WTC11 (cell line): ENCODE measurements around the gene ACHE. TPM values are rescaled to one million over a fixed set of nuclear protein-coding genes. Genes with fewer than 3 reads are reported as not detected.

Experiments used
- ATAC-seq: fragments of 200-7000 bp; cut with Tn5 transposase; 2 replicates; pipeline ENCODE4 v1.10.0; 2021; ENCODE audit warnings: mild to moderate bottlenecking, moderate library complexity
- CTCF ChIA-PET: fragments of 300-600 bp; sonication (Branson Sonifier 250); formaldehyde crosslinking; loops from one replicate; lab custom pipeline; 2021; ENCODE audit warnings: antibody characterized with exemption; lab: Charles Lee
- POLR2A ChIA-PET: fragments of 350-600 bp; sonication (Branson Sonifier 250); formaldehyde crosslinking; loops from one replicate; lab custom pipeline; 2021; ENCODE audit warnings: antibody characterized with exemption; lab: Charles Lee
- DNase-seq: peaks from one replicate; pipeline ENCODE4 v3.0.0; 2021; ENCODE audit warnings: low spot score
- H3K27ac Mint-ChIP-seq: 2 replicates; pipeline ENCODE4 v1.8.0; 2021; ENCODE audit warnings: mixed read lengths
- H3K27me3 Mint-ChIP-seq: 2 replicates; pipeline ENCODE4 v1.8.0; 2021; ENCODE audit warnings: low read depth, mild to moderate bottlenecking, moderate library complexity, mixed read lengths
- H3K36me3 Mint-ChIP-seq: 2 replicates; pipeline ENCODE4 v1.8.0; 2021; ENCODE audit warnings: mixed read lengths
- H3K4me1 Mint-ChIP-seq: 2 replicates; pipeline ENCODE4 v1.8.0; 2022; ENCODE audit warnings: mixed read lengths
- H3K4me3 Mint-ChIP-seq: 2 replicates; pipeline ENCODE4 v1.8.0; 2021; ENCODE audit warnings: mild to moderate bottlenecking, moderate library complexity, mixed read lengths
- H3K9me3 Mint-ChIP-seq: 2 replicates; pipeline ENCODE4 v1.8.0; 2021; ENCODE audit warnings: mixed read lengths
- ATF2 ChIP-seq: sonication (generic); formaldehyde crosslinking; IDR thresholded peaks from 2 replicates; pipeline ENCODE4 v1.8.1; 2022; ENCODE audit warnings: low read depth, missing genetic modification reagents, borderline replicate concordance
- ATF3 ChIP-seq: sonication (generic); formaldehyde crosslinking; conservative IDR thresholded peaks from 2 replicates; pipeline ENCODE4 v1.8.1; 2022; ENCODE audit warnings: mild to moderate bottlenecking, missing genetic modification reagents
- CREM ChIP-seq: sonication (generic); formaldehyde crosslinking; IDR thresholded peaks from 2 replicates; pipeline ENCODE4 v1.8.1; 2022; ENCODE audit warnings: mild to moderate bottlenecking, missing genetic modification reagents, moderate library complexity
- E2F5 ChIP-seq: sonication (generic); formaldehyde crosslinking; IDR thresholded peaks from 2 replicates; pipeline ENCODE4 v1.8.1; 2022; ENCODE audit warnings: mild to moderate bottlenecking, moderate library complexity, missing genetic modification reagents
- ESRRA ChIP-seq: sonication (generic); formaldehyde crosslinking; IDR thresholded peaks from 2 replicates; pipeline ENCODE4 v1.8.1; 2022; ENCODE audit warnings: mild to moderate bottlenecking, missing genetic modification reagents, borderline replicate concordance
- ETV6 ChIP-seq: sonication (generic); formaldehyde crosslinking; IDR thresholded peaks from 2 replicates; pipeline ENCODE4 v1.8.1; 2022; ENCODE audit warnings: mild to moderate bottlenecking, missing genetic modification reagents
- IRF1 ChIP-seq: sonication (generic); formaldehyde crosslinking; IDR thresholded peaks from 2 replicates; pipeline ENCODE4 v1.8.0; 2023; ENCODE audit warnings: missing genetic modification reagents
- IRF2 ChIP-seq: sonication (generic); formaldehyde crosslinking; IDR thresholded peaks from 2 replicates; pipeline ENCODE4 v1.8.0; 2022; ENCODE audit warnings: low read depth, missing genetic modification reagents, borderline replicate concordance
- NFYB ChIP-seq: sonication (generic); formaldehyde crosslinking; conservative IDR thresholded peaks from 2 replicates; pipeline ENCODE4 v1.8.0; 2022; ENCODE audit warnings: low read depth, missing genetic modification reagents
- NR2C2 ChIP-seq: sonication (generic); formaldehyde crosslinking; IDR thresholded peaks from 2 replicates; pipeline ENCODE4 v1.8.0; 2022; ENCODE audit warnings: mild to moderate bottlenecking, missing genetic modification reagents
- PRDM15 ChIP-seq: sonication (generic); formaldehyde crosslinking; IDR thresholded peaks from 2 replicates; pipeline ENCODE4 v1.8.0; 2022; ENCODE audit warnings: missing genetic modification reagents
- SMAD3 ChIP-seq: sonication (generic); formaldehyde crosslinking; IDR thresholded peaks from 2 replicates; pipeline ENCODE4 v1.8.0; 2022; ENCODE audit warnings: missing genetic modification reagents, mild to moderate bottlenecking, borderline replicate concordance
- SP1 ChIP-seq: sonication (generic); formaldehyde crosslinking; conservative IDR thresholded peaks from 2 replicates; pipeline ENCODE4 v1.8.1; 2022; ENCODE audit warnings: missing genetic modification reagents
- TCF7 ChIP-seq: sonication (generic); formaldehyde crosslinking; IDR thresholded peaks from 2 replicates; pipeline ENCODE4 v1.8.0; 2022; ENCODE audit warnings: mild to moderate bottlenecking, low read depth, missing genetic modification reagents, moderate library complexity
- TEAD4 ChIP-seq: sonication (generic); formaldehyde crosslinking; IDR thresholded peaks from 2 replicates; pipeline ENCODE4 v1.8.0; 2022; ENCODE audit warnings: mild to moderate bottlenecking, missing genetic modification reagents
- total RNA-seq: library from RNA; stranded (reverse); gene quantifications from 3 replicates; pipeline ENCODE4 v1.2.3, GENCODE V29; 2021
- TF ChIP-seq, protein P1 (sequence below): fragments of 250-450 bp; sonication (Bioruptor Pico); IDR thresholded peaks from 2 replicates; pipeline ENCODE4 v1.9.0; 2021; ENCODE audit warnings: mild to moderate bottlenecking, borderline replicate concordance
- TF ChIP-seq, protein P2 (sequence below): sonication (generic); formaldehyde crosslinking; IDR thresholded peaks from 2 replicates; pipeline ENCODE4 v1.8.1; 2023; ENCODE audit warnings: mild to moderate bottlenecking, missing genetic modification reagents, moderate library complexity
- TF ChIP-seq, protein P3 (sequence below): sonication (generic); formaldehyde crosslinking; IDR thresholded peaks from 2 replicates; pipeline ENCODE4 v1.8.1; 2023; ENCODE audit warnings: mild to moderate bottlenecking, missing genetic modification reagents, moderate library complexity

Gene ACHE
- total RNA-seq, 1 experiment from 2014 or later, result 7.7 TPM

DNA sequence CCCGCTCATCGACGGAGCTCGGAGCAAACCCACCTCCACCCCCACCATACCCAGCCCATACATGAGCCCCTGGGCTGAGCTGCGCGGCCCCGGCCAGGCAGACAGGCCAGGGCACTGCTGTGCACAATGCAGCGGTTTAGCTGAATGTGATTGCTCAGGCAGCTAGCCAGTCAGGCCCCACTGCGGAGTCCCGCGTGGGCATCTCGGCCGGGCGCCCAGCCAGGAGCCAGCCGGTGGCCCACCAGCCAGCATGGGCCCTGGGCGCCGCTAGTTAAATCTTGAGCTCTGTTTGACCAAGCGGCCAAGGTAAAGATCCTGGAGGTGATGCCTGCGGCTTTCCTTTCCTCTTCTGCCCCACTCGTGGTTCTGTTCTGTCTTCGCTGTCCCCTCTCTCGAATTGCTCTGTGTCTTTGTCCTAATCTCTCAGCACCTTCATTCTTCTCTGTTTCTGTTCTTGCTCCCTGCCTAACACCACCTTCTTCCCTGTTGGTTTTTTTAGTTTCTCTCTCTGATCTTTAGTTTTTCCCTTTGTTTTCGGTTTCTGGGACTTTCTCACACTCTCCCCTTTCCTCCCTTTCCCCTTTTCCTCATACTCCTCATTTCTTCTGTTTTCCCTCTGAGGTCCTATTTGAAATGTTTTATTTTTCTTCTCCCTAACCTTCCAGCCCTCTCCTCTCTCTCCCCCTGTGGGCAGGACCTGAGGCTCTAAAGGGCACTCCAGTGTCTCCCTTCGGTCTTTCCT lies 12.7 kb downstream of the ACHE start:
- ATAC-seq, result no peak
- Mint-ChIP-seq H3K4me1 (peaks cover 24% of the 10 kb centered on the region), H3K9me3 (no peaks in the 10 kb centered on the region), H3K27me3 (no peaks in the 10 kb centered on the region), H3K27ac (peak overlapping the region; percentile 85), H3K4me3 (no peak overlapping the region), H3K36me3 (peaks cover 92% of the 10 kb centered on the region)
- ChIA-PET CTCF (interaction anchor here (0.6 to 0.7 kb wide), 2 partner anchors 55 to 334 kb away, joined by 3 read pairs; partner anchors contain the start of gene EPHB4), POLR2A (no interaction called here)
- TF ChIP-seq, protein P1, sequence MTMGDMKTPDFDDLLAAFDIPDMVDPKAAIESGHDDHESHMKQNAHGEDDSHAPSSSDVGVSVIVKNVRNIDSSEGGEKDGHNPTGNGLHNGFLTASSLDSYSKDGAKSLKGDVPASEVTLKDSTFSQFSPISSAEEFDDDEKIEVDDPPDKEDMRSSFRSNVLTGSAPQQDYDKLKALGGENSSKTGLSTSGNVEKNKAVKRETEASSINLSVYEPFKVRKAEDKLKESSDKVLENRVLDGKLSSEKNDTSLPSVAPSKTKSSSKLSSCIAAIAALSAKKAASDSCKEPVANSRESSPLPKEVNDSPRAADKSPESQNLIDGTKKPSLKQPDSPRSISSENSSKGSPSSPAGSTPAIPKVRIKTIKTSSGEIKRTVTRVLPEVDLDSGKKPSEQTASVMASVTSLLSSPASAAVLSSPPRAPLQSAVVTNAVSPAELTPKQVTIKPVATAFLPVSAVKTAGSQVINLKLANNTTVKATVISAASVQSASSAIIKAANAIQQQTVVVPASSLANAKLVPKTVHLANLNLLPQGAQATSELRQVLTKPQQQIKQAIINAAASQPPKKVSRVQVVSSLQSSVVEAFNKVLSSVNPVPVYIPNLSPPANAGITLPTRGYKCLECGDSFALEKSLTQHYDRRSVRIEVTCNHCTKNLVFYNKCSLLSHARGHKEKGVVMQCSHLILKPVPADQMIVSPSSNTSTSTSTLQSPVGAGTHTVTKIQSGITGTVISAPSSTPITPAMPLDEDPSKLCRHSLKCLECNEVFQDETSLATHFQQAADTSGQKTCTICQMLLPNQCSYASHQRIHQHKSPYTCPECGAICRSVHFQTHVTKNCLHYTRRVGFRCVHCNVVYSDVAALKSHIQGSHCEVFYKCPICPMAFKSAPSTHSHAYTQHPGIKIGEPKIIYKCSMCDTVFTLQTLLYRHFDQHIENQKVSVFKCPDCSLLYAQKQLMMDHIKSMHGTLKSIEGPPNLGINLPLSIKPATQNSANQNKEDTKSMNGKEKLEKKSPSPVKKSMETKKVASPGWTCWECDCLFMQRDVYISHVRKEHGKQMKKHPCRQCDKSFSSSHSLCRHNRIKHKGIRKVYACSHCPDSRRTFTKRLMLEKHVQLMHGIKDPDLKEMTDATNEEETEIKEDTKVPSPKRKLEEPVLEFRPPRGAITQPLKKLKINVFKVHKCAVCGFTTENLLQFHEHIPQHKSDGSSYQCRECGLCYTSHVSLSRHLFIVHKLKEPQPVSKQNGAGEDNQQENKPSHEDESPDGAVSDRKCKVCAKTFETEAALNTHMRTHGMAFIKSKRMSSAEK (CRISPR knock-in tag), result no peak
- TF ChIP-seq IRF2 (no peak), TEAD4 (CRISPR knock-in tag) (no peak), NR2C2 (CRISPR knock-in tag) (no peak), CREM (CRISPR knock-in tag) (no peak), PRDM15 (CRISPR knock-in tag) (no peak), ATF3 (CRISPR knock-in tag) (no peak), IRF1 (CRISPR knock-in tag) (no peak), ATF2 (no peak), SMAD3 (no peak), TCF7 (no peak)
- TF ChIP-seq, protein P2, sequence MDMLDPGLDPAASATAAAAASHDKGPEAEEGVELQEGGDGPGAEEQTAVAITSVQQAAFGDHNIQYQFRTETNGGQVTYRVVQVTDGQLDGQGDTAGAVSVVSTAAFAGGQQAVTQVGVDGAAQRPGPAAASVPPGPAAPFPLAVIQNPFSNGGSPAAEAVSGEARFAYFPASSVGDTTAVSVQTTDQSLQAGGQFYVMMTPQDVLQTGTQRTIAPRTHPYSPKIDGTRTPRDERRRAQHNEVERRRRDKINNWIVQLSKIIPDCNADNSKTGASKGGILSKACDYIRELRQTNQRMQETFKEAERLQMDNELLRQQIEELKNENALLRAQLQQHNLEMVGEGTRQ, result no peak
- no peak for DNase-seq

DNA sequence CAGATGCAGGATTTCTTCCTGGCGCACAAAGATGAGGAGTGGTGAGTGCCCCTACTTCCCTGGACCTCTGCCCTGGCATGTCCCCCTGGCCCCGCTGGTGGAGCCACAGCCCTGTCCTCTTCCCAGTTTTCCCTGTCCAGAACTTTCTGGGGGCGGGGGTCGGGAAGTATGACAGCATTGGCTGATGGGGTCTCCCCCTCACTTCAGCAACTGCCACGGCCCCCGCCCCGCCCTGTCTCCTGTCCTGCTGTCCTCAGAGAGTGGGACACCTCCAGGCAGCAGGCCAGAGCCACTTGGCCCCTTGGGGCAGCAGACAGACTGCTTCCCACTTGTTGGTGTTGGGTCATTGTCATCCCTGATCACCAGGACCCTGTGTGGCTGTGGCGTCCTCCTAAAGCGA lies 13.5 kb downstream of the ACHE start:
- no peak overlapping the region for H3K4me3 Mint-ChIP-seq

More for the DNA sequence above, 13.5 kb downstream of the ACHE start:
- ChIA-PET POLR2A (no interaction called here), CTCF (no interaction called here)
- H3K27ac Mint-ChIP-seq, result peak overlapping the region; percentile 68
- H3K9me3 Mint-ChIP-seq, result no peaks in the 10 kb centered on the region
- TF ChIP-seq ETV6 (no peak), NFYB (CRISPR knock-in tag) (no peak), E2F5 (CRISPR knock-in tag) (no peak), SP1 (CRISPR knock-in tag) (no peak), SMAD3 (no peak), ESRRA (CRISPR knock-in tag) (no peak)
- TF ChIP-seq, protein P3, sequence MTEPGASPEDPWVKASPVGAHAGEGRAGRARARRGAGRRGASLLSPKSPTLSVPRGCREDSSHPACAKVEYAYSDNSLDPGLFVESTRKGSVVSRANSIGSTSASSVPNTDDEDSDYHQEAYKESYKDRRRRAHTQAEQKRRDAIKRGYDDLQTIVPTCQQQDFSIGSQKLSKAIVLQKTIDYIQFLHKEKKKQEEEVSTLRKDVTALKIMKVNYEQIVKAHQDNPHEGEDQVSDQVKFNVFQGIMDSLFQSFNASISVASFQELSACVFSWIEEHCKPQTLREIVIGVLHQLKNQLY (CRISPR knock-in tag), result no peak
- no peaks in the 10 kb centered on the region for H3K27me3 Mint-ChIP-seq
- H3K36me3 Mint-ChIP-seq, result peaks cover 88% of the 10 kb centered on the region
- DNase-seq (no peak), ATAC-seq (no peak)
- peaks cover 16% of the 10 kb centered on the region for H3K4me1 Mint-ChIP-seq
